Ishikawa (cell line): ENCODE measurements around the gene KBTBD2.

Experiments used
- CEBPB ChIP-seq: IDR thresholded peaks from 2 replicates; pipeline ENCODE4 v1.6.1; 2012
- CREB1 ChIP-seq: IDR thresholded peaks from 2 replicates; pipeline ENCODE4 v1.6.1; 2012; ENCODE audit warnings: low read depth
- EGR1 ChIP-seq: IDR thresholded peaks from 2 replicates; pipeline ENCODE4 v1.6.1; 2012
- EP300 ChIP-seq: IDR thresholded peaks from 2 replicates; pipeline ENCODE4 v1.6.1; 2012; ENCODE audit warnings: borderline replicate concordance
- FOXM1 ChIP-seq: IDR thresholded peaks from 2 replicates; pipeline ENCODE4 v1.6.1; 2012; ENCODE audit warnings: low read depth, borderline replicate concordance
- MAX ChIP-seq: IDR thresholded peaks from 2 replicates; pipeline ENCODE4 v1.6.1; 2012
- NFIC ChIP-seq: IDR thresholded peaks from 2 replicates; pipeline ENCODE4 v1.6.1; 2012
- RAD21 ChIP-seq: IDR thresholded peaks from 2 replicates; pipeline ENCODE4 v1.6.1; 2012; ENCODE audit warnings: low read depth
- TAF1 ChIP-seq: IDR thresholded peaks from 2 replicates; pipeline ENCODE4 v1.6.1; 2012; ENCODE audit warnings: low read depth, mild to moderate bottlenecking
- TCF12 ChIP-seq: IDR thresholded peaks from 2 replicates; pipeline ENCODE4 v1.6.1; 2012; ENCODE audit warnings: low read depth
- TEAD4 ChIP-seq: IDR thresholded peaks from 2 replicates; pipeline ENCODE4 v1.6.1; 2012
- YY1 ChIP-seq: IDR thresholded peaks from 2 replicates; pipeline ENCODE4 v1.6.1; 2012; ENCODE audit warnings: low read depth
- ZBTB7A ChIP-seq: IDR thresholded peaks from 2 replicates; pipeline ENCODE4 v1.6.1; 2012; ENCODE audit warnings: low read depth
- TF ChIP-seq, protein P1 (sequence below): IDR thresholded peaks from 2 replicates; pipeline ENCODE4 v1.6.1; 2012; ENCODE audit warnings: low read depth, mild to moderate bottlenecking
- TF ChIP-seq, protein P2 (sequence below): IDR thresholded peaks from 2 replicates; pipeline ENCODE4 v1.6.1; 2012

Gene KBTBD2

GRCh38 chr7:32891043-32891799, at the start of gene KBTBD2:
KBTBD2 (minus strand) TSS chr7:32891760; CDS start chr7:32879604, 12,156 bp downstream.
- TF ChIP-seq CEBPB (no peak), FOXM1 (peak; percentile 63; the same call in 1 of the 2 replicates), TAF1 (peak; percentile 27; the same call in 1 of the 2 replicates), RAD21 (no peak), EP300 (peak; percentile 20; the same call in 1 of the 2 replicates)
- TF ChIP-seq, protein P1, sequence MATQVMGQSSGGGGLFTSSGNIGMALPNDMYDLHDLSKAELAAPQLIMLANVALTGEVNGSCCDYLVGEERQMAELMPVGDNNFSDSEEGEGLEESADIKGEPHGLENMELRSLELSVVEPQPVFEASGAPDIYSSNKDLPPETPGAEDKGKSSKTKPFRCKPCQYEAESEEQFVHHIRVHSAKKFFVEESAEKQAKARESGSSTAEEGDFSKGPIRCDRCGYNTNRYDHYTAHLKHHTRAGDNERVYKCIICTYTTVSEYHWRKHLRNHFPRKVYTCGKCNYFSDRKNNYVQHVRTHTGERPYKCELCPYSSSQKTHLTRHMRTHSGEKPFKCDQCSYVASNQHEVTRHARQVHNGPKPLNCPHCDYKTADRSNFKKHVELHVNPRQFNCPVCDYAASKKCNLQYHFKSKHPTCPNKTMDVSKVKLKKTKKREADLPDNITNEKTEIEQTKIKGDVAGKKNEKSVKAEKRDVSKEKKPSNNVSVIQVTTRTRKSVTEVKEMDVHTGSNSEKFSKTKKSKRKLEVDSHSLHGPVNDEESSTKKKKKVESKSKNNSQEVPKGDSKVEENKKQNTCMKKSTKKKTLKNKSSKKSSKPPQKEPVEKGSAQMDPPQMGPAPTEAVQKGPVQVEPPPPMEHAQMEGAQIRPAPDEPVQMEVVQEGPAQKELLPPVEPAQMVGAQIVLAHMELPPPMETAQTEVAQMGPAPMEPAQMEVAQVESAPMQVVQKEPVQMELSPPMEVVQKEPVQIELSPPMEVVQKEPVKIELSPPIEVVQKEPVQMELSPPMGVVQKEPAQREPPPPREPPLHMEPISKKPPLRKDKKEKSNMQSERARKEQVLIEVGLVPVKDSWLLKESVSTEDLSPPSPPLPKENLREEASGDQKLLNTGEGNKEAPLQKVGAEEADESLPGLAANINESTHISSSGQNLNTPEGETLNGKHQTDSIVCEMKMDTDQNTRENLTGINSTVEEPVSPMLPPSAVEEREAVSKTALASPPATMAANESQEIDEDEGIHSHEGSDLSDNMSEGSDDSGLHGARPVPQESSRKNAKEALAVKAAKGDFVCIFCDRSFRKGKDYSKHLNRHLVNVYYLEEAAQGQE, result no peak

GRCh38 chr7:32941181-32941580, 49.6 kb upstream of the KBTBD2 start:
- TF ChIP-seq MAX, result no peak
- no peak for TF ChIP-seq CEBPB
- TF ChIP-seq TEAD4, result no peak
- no peak for TF ChIP-seq CREB1
- TF ChIP-seq TAF1, result no peak
- TF ChIP-seq EP300, result no peak
- no peak for TF ChIP-seq NFIC
- no peak for TF ChIP-seq TCF12
- no peak for TF ChIP-seq YY1
- TF ChIP-seq, protein P1, result no peak
- TF ChIP-seq FOXM1, result no peak
- TF ChIP-seq, protein P2, sequence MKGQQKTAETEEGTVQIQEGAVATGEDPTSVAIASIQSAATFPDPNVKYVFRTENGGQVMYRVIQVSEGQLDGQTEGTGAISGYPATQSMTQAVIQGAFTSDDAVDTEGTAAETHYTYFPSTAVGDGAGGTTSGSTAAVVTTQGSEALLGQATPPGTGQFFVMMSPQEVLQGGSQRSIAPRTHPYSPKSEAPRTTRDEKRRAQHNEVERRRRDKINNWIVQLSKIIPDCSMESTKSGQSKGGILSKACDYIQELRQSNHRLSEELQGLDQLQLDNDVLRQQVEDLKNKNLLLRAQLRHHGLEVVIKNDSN, result no peak
- TF ChIP-seq ZBTB7A, result no peak
- TF ChIP-seq EGR1, result no peak
- no peak for TF ChIP-seq RAD21

- peak; percentile 80 for TF ChIP-seq NFIC
- TF ChIP-seq EP300, result no peak
- TF ChIP-seq, protein P1, result no peak
- no peak for TF ChIP-seq ZBTB7A
Observed at GRCh38 chr7:32937344-32938174, 46.0 kb upstream of the KBTBD2 start.

GRCh38 chr7:32936689-32937088, 45.1 kb upstream of the KBTBD2 start:
- TF ChIP-seq RAD21 (0 out of 2 replicates have a peak, but pooled peaks have one; percentile 3), CEBPB (no peak)

GRCh38 chr7:32935558-32935957, 44.0 kb upstream of the KBTBD2 start:
- no peak for TF ChIP-seq YY1
- no peak for TF ChIP-seq CREB1
- no peak for TF ChIP-seq EP300
- TF ChIP-seq RAD21, result no peak
- no peak for TF ChIP-seq MAX
- TF ChIP-seq, protein P2, result no peak
- no peak for TF ChIP-seq TCF12
- TF ChIP-seq EGR1, result no peak
- no peak for TF ChIP-seq ZBTB7A
- no peak for TF ChIP-seq TEAD4
- TF ChIP-seq, protein P1, result no peak
- no peak for TF ChIP-seq TAF1
